Peyer's patch (tissue), 4 donors: Measurements from ENCODE around the gene MAP1LC3A. TPM values are rescaled to one million over a fixed set of nuclear protein-coding genes. Genes with fewer than 3 reads are reported as not detected.
A peak's percentile ranks its signal among the peaks of the same experiment; 100 is the strongest.

Experiments used
- DNase-seq, 3 donors: peaks; one replicate each; pipeline ENCODE4 v3.0.0-alpha.2; 2017 to 2019
- H3K27ac ChIP-seq, 4 donors: fragments of 200-600 bp; sonication (generic); one replicate each; pipeline ENCODE4 v1.5.1; 2016 to 2019
- H3K27me3 ChIP-seq, 2 donors: fragments of 200-600 bp; sonication (generic); one replicate each; pipeline ENCODE4 v1.5.1; 2019
- H3K36me3 ChIP-seq, 3 donors: fragments of 200-600 bp; sonication (generic); one replicate each; pipeline ENCODE4 v1.5.1; 2016 to 2019
- H3K4me1 ChIP-seq, 4 donors: fragments of 200-600 bp; sonication (generic); one replicate each; pipeline ENCODE4 v1.5.1; 2016 to 2019
- H3K4me3 ChIP-seq, 4 donors: fragments of 200-600 bp; sonication (generic); 1 replicate in 3 of 4; 2 replicates in 1 of 4; pipeline ENCODE4 v1.5.1; 2016 to 2019; ENCODE audit warnings: mild to moderate bottlenecking in 1 of 4
- H3K9me3 ChIP-seq, 4 donors: fragments of 200-600 bp; sonication (generic); one replicate each; pipeline ENCODE4 v1.5.1; 2016 to 2019; ENCODE audit warnings: mild to moderate bottlenecking in 1 of 4
- POLR2A ChIP-seq, 2 donors: fragments of 450-650 bp; IDR thresholded peaks; one replicate each; pipeline ENCODE4 v1.5.1; 2017; ENCODE audit warnings: antibody characterized with exemption in 2 of 2, mild to moderate bottlenecking in 2 of 2, moderate library complexity in 2 of 2
- total RNA-seq, 4 donors: library from RNA; depleted of rRNA; stranded (reverse); fragments of >200 nt; gene quantifications; one replicate each; pipeline ENCODE4 v1.1.0, GENCODE V29; 2016
- TF ChIP-seq, protein P1 (sequence below), 6 experiments: fragments of 450-650 bp in 4 of 6; fragments of 200-600 bp in 2 of 6; sonication (generic) in 1 of 6; IDR thresholded peaks; one replicate each; pipeline ENCODE4 v1.5.1; 2017 to 2019; ENCODE audit warnings: antibody characterized with exemption in 6 of 6, mild to moderate bottlenecking in 3 of 6, moderate library complexity in 1 of 6

MAP1LC3A gene
- total RNA-seq, 4 donors from 2014 or later: 32.6 to 82.1 (median 68.6) TPM

DNA sequence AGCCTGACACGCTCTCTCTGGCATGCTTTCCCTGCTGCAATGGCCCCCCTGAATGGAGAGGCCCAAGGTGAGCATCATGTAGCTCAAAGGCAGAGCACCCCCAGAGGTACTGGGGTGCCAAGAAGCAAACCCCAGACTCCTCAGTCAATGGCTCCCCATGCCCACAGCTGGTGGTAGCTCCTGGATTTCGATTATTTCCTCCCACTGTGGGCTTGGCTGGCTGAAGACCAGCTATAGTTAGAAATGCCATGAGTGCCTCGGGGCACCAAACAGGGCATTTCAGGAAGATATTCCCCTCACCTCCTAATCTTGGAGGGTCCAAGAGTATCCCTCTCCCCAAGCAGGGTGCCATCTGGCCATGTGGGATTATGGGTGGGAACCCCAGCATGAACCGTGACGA, 16.8 kb downstream of the MAP1LC3A start:
- peaks cover 0 to 10% (median 0%) of the 10 kb centered on the region in 3 donors for H3K36me3 ChIP-seq
- TF ChIP-seq, protein P1, sequence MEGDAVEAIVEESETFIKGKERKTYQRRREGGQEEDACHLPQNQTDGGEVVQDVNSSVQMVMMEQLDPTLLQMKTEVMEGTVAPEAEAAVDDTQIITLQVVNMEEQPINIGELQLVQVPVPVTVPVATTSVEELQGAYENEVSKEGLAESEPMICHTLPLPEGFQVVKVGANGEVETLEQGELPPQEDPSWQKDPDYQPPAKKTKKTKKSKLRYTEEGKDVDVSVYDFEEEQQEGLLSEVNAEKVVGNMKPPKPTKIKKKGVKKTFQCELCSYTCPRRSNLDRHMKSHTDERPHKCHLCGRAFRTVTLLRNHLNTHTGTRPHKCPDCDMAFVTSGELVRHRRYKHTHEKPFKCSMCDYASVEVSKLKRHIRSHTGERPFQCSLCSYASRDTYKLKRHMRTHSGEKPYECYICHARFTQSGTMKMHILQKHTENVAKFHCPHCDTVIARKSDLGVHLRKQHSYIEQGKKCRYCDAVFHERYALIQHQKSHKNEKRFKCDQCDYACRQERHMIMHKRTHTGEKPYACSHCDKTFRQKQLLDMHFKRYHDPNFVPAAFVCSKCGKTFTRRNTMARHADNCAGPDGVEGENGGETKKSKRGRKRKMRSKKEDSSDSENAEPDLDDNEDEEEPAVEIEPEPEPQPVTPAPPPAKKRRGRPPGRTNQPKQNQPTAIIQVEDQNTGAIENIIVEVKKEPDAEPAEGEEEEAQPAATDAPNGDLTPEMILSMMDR (IDR thresholded peaks at IDR 0.05): no peak
- TF ChIP-seq POLR2A (IDR thresholded peaks at IDR 0.05): no peak
- no peaks in the 10 kb centered on the region for H3K27me3 ChIP-seq
- no peaks in the 10 kb centered on the region for H3K9me3 ChIP-seq
- no peak for DNase-seq
- no peak overlapping the region for H3K27ac ChIP-seq
- H3K4me1 ChIP-seq: peaks cover 0 to 7% (median 0%) of the 10 kb centered on the region in 4 donors
- no peak overlapping the region for H3K4me3 ChIP-seq

DNA sequence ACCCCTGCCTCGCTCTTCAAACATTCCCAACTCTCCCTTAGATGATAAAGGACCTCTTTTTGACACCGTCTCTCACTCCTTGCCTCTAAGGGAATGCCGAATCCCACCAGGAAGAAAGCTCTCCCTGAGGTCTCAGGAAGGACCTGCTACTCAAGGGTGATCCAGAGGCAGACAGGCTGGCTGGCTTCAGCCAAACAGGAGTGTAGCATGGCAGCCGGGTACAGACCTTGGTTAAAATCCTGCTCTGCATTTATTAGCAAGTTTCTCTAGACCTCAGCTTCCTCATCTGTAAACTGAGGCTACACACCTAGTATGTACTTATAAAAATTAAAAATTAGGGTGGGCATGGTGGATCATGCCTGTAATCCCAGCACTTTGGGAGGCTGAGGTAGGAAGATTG, 17.2 kb downstream of the MAP1LC3A start:
- no peak for DNase-seq
- H3K4me3 ChIP-seq: no peak overlapping the region
- peaks cover 0 to 10% (median 0%) of the 10 kb centered on the region in 3 donors for H3K36me3 ChIP-seq
- no peak overlapping the region for H3K27ac ChIP-seq
- no peaks in the 10 kb centered on the region for H3K27me3 ChIP-seq
- TF ChIP-seq, protein P1 (IDR thresholded peaks at IDR 0.05): no peak
- no peak for TF ChIP-seq POLR2A (IDR thresholded peaks at IDR 0.05)
- no peaks in the 10 kb centered on the region for H3K9me3 ChIP-seq
- H3K4me1 ChIP-seq: peaks cover 0 to 7% (median 2%) of the 10 kb centered on the region in 4 donors

DNA sequence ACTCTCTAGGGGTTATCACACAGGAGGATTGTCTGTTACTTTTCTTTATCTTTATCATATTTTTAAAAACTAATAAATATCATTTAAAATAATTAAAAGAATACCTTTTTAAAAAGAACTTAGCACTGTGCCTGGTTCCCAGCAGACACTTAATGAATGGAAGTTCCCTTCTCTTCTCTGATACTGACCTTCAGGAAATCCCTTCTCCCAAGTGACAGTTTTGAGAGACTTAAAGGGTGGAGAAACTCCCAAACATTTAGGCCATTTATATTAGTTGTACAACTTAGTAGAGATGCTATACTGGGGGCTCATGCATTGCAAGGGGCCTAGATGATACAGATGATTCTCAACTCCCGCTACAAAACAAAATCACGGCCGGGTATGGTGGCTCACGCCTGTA, 18.5 kb downstream of the MAP1LC3A start:
- H3K27me3 ChIP-seq: no peaks in the 10 kb centered on the region
- H3K36me3 ChIP-seq: peaks cover 0 to 10% (median 0%) of the 10 kb centered on the region in 3 donors
- H3K4me1 ChIP-seq: peaks cover 0 to 15% (median 2%) of the 10 kb centered on the region in 4 donors
- peaks cover 0 to 5% (median 0%) of the 10 kb centered on the region in 4 donors for H3K9me3 ChIP-seq
- H3K4me3 ChIP-seq: no peak overlapping the region
- TF ChIP-seq, protein P1 (IDR thresholded peaks at IDR 0.05): no peak
- TF ChIP-seq POLR2A (IDR thresholded peaks at IDR 0.05): no peak
- DNase-seq: no peak
- H3K27ac ChIP-seq: no peak overlapping the region

DNA sequence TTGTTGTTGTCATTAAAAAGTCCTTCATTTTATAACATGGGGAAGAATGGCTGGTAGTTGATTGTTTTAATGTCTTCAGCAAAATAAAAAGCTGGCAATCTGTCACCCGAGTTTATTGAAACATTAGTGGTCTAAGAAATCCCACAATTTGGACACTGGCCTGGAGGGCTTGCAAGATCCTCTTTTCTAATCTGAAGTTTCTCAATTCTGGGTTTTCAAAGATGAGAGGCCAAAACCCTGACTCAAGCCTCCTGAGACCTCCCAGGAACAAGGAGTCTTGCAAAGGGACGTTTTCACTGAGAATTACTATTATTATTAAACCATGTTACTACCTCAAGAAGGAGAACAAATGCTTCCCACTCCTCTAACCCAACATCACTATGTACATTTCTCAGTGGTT, 19.5 kb downstream of the MAP1LC3A start:
- peaks cover 0 to 10% (median 0%) of the 10 kb centered on the region in 3 donors for H3K36me3 ChIP-seq
- DNase-seq: no peak
- no peak for TF ChIP-seq POLR2A (IDR thresholded peaks at IDR 0.05)
- TF ChIP-seq, protein P1 (IDR thresholded peaks at IDR 0.05): no peak
- peaks cover 0 to 5% (median 0%) of the 10 kb centered on the region in 4 donors for H3K9me3 ChIP-seq
- peaks cover 0 to 22% (median 2%) of the 10 kb centered on the region in 4 donors for H3K4me1 ChIP-seq
- no peaks in the 10 kb centered on the region for H3K27me3 ChIP-seq
- H3K27ac ChIP-seq: no peak overlapping the region
- H3K4me3 ChIP-seq: no peak overlapping the region

DNA sequence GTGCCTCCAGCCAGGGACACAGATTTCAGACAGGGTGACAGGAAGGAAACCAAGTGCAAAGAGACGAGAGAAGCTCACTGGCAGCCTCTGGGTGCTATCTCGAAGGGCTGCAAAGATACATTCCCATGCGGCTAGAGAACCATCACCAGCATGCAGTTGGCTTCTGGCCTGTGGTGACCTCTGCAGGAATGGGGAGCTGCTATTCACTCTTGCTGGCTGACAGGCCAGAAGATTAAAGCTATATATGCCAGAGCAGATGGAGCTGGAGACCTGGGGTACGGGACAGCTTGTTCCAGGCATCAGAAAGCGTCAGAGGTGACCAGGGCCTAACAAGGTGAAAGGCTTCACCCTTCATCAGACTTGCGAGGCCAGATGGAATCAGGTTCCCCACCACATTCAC, 20.0 kb downstream of the MAP1LC3A start:
- H3K36me3 ChIP-seq: peaks cover 0 to 10% (median 0%) of the 10 kb centered on the region in 3 donors
- no peak for DNase-seq
- TF ChIP-seq, protein P1 (IDR thresholded peaks at IDR 0.05): no peak
- no peak for TF ChIP-seq POLR2A (IDR thresholded peaks at IDR 0.05)

More for the DNA sequence above, 20.0 kb downstream of the MAP1LC3A start:
- peak overlapping the region in 1 of 4 donors; percentile 26 for H3K27ac ChIP-seq
- H3K4me3 ChIP-seq: no peak overlapping the region
- no peaks in the 10 kb centered on the region for H3K27me3 ChIP-seq
- H3K9me3 ChIP-seq: peaks cover 0 to 5% (median 0%) of the 10 kb centered on the region in 4 donors
- peaks cover 0 to 25% (median 2%) of the 10 kb centered on the region in 4 donors for H3K4me1 ChIP-seq
